ENCODE data around the gene ZNF639. TPM values are rescaled to one million over a fixed set of nuclear protein-coding genes. Genes with fewer than 3 reads are reported as not detected.

ZNF639 gene
- total RNA-seq, 4 donors from 2014 or later = 9.0 to 42.1 (median 21.9) TPM

DNA sequence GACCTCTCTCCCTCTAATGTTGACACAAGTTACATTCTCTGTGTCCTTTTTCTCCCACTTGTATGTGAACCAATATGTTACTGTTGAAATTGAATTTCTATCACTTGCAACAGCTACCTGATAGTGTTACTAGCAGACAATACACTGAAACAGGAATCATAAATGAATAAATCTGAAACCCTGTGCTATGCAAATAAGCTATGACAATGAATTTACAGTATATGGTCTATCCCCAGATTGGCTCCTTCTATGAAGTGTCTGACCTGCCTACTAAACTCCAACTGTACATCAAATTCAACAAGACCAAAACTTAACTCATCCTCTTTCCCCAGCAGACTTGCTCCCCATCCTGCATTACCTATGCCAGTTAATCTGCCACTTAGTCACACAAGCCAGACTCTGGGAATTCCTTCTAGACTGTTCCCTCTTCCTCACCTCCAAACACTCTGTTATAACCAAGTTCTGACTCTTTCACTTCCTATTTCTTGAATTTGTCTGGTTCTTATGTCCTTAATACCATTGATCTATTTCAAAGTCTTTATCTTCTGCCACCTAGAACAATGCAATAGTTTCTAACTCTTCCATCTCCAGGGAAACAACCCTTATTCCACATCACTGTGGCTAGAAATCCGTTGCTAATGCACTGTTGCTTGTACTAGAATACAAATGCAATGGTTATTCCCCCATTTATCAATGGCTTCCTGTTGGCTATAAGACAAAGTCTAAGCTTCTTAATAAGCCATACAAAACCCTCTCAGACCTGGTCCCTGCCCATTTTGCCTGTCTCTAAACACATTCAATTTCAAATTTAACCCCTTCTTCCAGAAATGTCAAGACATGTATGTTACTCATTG is 13.4 kb upstream of the ZNF639 start:
- no peak for TF ChIP-seq POLR2AphosphoS5 (IDR thresholded peaks at IDR 0.05)
- TF ChIP-seq, protein P1, sequence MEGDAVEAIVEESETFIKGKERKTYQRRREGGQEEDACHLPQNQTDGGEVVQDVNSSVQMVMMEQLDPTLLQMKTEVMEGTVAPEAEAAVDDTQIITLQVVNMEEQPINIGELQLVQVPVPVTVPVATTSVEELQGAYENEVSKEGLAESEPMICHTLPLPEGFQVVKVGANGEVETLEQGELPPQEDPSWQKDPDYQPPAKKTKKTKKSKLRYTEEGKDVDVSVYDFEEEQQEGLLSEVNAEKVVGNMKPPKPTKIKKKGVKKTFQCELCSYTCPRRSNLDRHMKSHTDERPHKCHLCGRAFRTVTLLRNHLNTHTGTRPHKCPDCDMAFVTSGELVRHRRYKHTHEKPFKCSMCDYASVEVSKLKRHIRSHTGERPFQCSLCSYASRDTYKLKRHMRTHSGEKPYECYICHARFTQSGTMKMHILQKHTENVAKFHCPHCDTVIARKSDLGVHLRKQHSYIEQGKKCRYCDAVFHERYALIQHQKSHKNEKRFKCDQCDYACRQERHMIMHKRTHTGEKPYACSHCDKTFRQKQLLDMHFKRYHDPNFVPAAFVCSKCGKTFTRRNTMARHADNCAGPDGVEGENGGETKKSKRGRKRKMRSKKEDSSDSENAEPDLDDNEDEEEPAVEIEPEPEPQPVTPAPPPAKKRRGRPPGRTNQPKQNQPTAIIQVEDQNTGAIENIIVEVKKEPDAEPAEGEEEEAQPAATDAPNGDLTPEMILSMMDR (IDR thresholded peaks at IDR 0.05) = no peak
- TF ChIP-seq POLR2A (IDR thresholded peaks at IDR 0.05) = no peak
- no peak for TF ChIP-seq EP300 (IDR thresholded peaks at IDR 0.05; ENCODE audit: low read depth)
- in situ Hi-C loops (cut with MboI; ENCODE audit: low pct_ligation_motif_present in 1 of 4, low pct_unique_long_range_greater_than_20kb in 1 of 4, low sequenced_read_pairs in 3 of 4) = loop anchor here (10.0 to 25.0 kb wide), 4 partner anchors 165 to 295 kb away; partner anchors contain the start of gene PIK3CA (in 1 of the 4)
- no peak for DNase-seq
- Histone ChIP-seq H3K9me3 (no peaks in the 10 kb centered on the region), H3K4me1 (no peaks in the 10 kb centered on the region), H3K4me3 (no peak overlapping the region), H3K27me3 (no peaks in the 10 kb centered on the region), H3K27ac (no peak overlapping the region), H3K36me3 (no peaks in the 10 kb centered on the region)
- 29 to 40% methylated on average over 1 of the region's 1 CpG for WGBS, 2 donors (ENCODE audit: low coverage in 1 of 2)
- intact Hi-C loops (cut with DNase I; ENCODE audit: low total_unique reads) = loop anchor here (10.0 kb wide), 1 partner anchor 205 kb away; no protein-coding TSS in a partner anchor

DNA sequence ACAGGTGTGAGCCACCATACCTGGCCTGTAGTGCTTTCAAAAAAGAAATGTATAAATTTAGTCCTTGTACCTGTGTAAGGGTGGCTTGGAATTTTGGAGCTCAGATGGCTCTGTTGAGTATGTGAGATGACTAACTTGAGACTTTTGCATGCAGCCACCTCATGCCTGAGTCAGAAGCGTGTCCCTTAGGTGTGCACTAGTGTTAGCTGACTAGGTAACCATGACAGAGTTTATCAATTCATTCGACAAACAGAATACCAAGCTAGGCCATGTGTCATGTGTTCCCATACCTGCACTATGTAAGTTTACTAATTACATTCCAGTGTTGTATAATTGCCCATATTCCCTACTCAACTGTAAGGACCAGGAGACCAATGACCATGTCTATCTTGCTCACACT is 4.0 kb upstream of the ZNF639 start:
- 95% methylated on average over 2 of the region's 2 CpGs; no CpG with 5 or more reads in 1 of the 2 donors for WGBS, 2 donors (ENCODE audit: low coverage in 1 of 2)
- in situ Hi-C loops (cut with MboI; ENCODE audit: low pct_ligation_motif_present in 1 of 4, low pct_unique_long_range_greater_than_20kb in 1 of 4, low sequenced_read_pairs in 3 of 4) = loop anchor here (5.0 to 25.0 kb wide), 5 partner anchors 174 to 304 kb away; partner anchors contain the start of gene PIK3CA (in 1 of the 4)
- intact Hi-C loops (cut with DNase I; ENCODE audit: low total_unique reads) = loop anchor here (5.0 to 10.0 kb wide), 2 partner anchors 214 to 307 kb away; no protein-coding TSS in a partner anchor
- DNase-seq = no peak
- Histone ChIP-seq H3K36me3 (no peaks in the 10 kb centered on the region), H3K4me1 (peaks cover 7 to 21% (median 8%) of the 10 kb centered on the region in 4 donors), H3K27ac (no peak overlapping the region), H3K27me3 (no peaks in the 10 kb centered on the region), H3K9me3 (no peaks in the 10 kb centered on the region), H3K4me3 (no peak overlapping the region)
- TF ChIP-seq EP300 (IDR thresholded peaks at IDR 0.05; ENCODE audit: low read depth) = no peak
- TF ChIP-seq POLR2A (IDR thresholded peaks at IDR 0.05) = no peak
- TF ChIP-seq POLR2AphosphoS5 (IDR thresholded peaks at IDR 0.05) = no peak
- TF ChIP-seq, protein P1 (IDR thresholded peaks at IDR 0.05) = no peak

DNA sequence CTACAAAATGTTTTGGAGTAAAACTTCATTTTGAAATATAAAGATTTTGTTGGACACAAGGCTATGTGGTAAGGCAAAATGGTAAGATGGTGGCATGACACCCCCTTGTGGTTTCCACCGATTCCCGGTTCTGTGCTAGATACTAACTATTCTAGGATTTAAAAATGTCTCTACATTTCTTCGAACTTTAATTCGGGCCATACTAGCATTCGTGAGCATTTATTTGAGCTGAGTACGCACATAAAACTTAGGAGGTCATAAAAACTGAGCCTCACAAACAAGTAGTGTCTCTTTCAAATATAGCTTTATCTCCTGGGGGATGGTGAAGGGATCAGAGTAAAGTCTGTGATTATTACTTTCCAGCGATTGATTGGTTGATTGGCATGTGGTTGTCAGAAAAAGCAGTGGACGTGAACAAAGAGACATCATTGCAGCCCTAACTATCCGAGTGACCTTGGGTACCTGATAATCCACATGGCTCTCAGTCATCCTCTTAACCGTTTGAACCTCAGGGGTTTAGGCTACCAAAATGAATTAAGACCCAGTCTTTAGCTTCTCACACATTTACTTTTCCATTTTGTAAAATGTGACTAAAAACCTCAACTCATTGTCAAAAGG is 1.1 kb upstream of the ZNF639 start:
- Histone ChIP-seq H3K27ac (peak overlapping the region; percentile 92 to 98 (median 97)), H3K9me3 (no peaks in the 10 kb centered on the region), H3K4me3 (peak overlapping the region in 2 of 4 donors; percentile 77 to 90), H3K4me1 (peaks cover 13 to 33% (median 22%) of the 10 kb centered on the region in 4 donors), H3K36me3 (no peaks in the 10 kb centered on the region), H3K27me3 (no peaks in the 10 kb centered on the region)
- 17 to 19% methylated on average over 10 of the region's 10 CpGs for WGBS, 2 donors (ENCODE audit: low coverage in 1 of 2)
- TF ChIP-seq, protein P1 (IDR thresholded peaks at IDR 0.05) = peak; percentile 30 to 37 (median 37)
- no peak for TF ChIP-seq POLR2AphosphoS5 (IDR thresholded peaks at IDR 0.05)
- in situ Hi-C loops (cut with MboI; ENCODE audit: low pct_ligation_motif_present in 1 of 4, low pct_unique_long_range_greater_than_20kb in 1 of 4, low sequenced_read_pairs in 3 of 4) (loop anchor here in 2 of 4 donors (25.0 kb wide), 1 partner anchor 209 kb away; no protein-coding TSS in a partner anchor), intact Hi-C loops (cut with DNase I; ENCODE audit: low total_unique reads) (loop anchor here (5.0 kb wide), 1 partner anchor 174 kb away; the partner anchor contains the start of gene PIK3CA)
- DNase-seq = peak; percentile 25
